Adrenal gland (tissue), 5 donors: ENCODE data around the gene FMN1.

Experiments
- POLR2A ChIP-seq, 2 donors: fragments of 450-650 bp; IDR thresholded peaks; one replicate each; pipeline ENCODE4 v1.6.1; 2017; ENCODE audit warnings: antibody characterized with exemption in 2 of 2, mild to moderate bottlenecking in 2 of 2, moderate library complexity in 1 of 2
- TF ChIP-seq, protein P1 (sequence below), 6 experiments: fragments of 450-650 bp in 4 of 6; fragments of 200-600 bp in 2 of 6; sonication (generic) in 1 of 6; IDR thresholded peaks; 1 replicate in 5 of 6; 2 replicates in 1 of 6; pipeline versions ENCODE4 v1.5.1 to v1.8.0; 2016 to 2021; ENCODE audit warnings: antibody characterized with exemption in 6 of 6, mild to moderate bottlenecking in 2 of 6, moderate library complexity in 1 of 6
- donor health status: DM: no; HTN: no; CAD: no.

- TF ChIP-seq, protein P1, sequence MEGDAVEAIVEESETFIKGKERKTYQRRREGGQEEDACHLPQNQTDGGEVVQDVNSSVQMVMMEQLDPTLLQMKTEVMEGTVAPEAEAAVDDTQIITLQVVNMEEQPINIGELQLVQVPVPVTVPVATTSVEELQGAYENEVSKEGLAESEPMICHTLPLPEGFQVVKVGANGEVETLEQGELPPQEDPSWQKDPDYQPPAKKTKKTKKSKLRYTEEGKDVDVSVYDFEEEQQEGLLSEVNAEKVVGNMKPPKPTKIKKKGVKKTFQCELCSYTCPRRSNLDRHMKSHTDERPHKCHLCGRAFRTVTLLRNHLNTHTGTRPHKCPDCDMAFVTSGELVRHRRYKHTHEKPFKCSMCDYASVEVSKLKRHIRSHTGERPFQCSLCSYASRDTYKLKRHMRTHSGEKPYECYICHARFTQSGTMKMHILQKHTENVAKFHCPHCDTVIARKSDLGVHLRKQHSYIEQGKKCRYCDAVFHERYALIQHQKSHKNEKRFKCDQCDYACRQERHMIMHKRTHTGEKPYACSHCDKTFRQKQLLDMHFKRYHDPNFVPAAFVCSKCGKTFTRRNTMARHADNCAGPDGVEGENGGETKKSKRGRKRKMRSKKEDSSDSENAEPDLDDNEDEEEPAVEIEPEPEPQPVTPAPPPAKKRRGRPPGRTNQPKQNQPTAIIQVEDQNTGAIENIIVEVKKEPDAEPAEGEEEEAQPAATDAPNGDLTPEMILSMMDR (IDR thresholded peaks at IDR 0.05) = no peak
- no peak for TF ChIP-seq POLR2A (IDR thresholded peaks at IDR 0.05)
These were observed 212.5 kb downstream of the FMN1 start for GRCh38 chr15:32982001-32982400.
